Lower leg skin (tissue), 4 donors: ENCODE results near the gene ADAM29. TPM values are rescaled to one million over a fixed set of nuclear protein-coding genes. Genes with fewer than 3 reads are reported as not detected.

Experiments used
- DNase-seq, 2 donors: peaks; one replicate each; pipeline ENCODE4 v3.0.0-alpha.2; 2019; ENCODE audit warnings: low spot score in 2 of 2
- H3K4me3 ChIP-seq: fragments of 200-600 bp; sonication (generic); 2 replicates; pipeline ENCODE4 v1.5.1; 2017; ENCODE audit warnings: mild to moderate bottlenecking, low read depth; ENCODE audit not compliant: poor library complexity, severe bottlenecking
- POLR2A ChIP-seq, 2 donors: fragments of 450-650 bp; IDR thresholded peaks; one replicate each; pipeline ENCODE4 v1.6.1; 2016 to 2017; ENCODE audit warnings: antibody characterized with exemption in 2 of 2, mild to moderate bottlenecking in 1 of 2, moderate library complexity in 1 of 2
- WGBS, 2 donors: methylation state at CpG; one replicate each; pipeline ENCODE4 v1.1.5; 2018; 5-methylcytosine and 5-hydroxymethylcytosine counted together
- intact Hi-C: fragments of 100-400 bp; cut with DNase I; formaldehyde crosslinking; loops from one replicate; pipeline ENCODE4 v1.15.0; 2023; ENCODE audit warnings: low total_unique reads
- total RNA-seq, 4 donors: library from RNA; depleted of rRNA; stranded (reverse); fragments of >200 nt; gene quantifications; one replicate each; pipeline ENCODE4 v1.1.0, GENCODE V29; 2016
- TF ChIP-seq, protein P1 (sequence below), 3 donors: fragments of 450-650 bp; IDR thresholded peaks; one replicate each; pipeline ENCODE4 v1.5.1; 2016; ENCODE audit warnings: antibody characterized with exemption in 3 of 3, mild to moderate bottlenecking in 3 of 3, moderate library complexity in 2 of 3

The ADAM29 gene
- total RNA-seq, 4 donors from 2014 or later, result not detected

DNA sequence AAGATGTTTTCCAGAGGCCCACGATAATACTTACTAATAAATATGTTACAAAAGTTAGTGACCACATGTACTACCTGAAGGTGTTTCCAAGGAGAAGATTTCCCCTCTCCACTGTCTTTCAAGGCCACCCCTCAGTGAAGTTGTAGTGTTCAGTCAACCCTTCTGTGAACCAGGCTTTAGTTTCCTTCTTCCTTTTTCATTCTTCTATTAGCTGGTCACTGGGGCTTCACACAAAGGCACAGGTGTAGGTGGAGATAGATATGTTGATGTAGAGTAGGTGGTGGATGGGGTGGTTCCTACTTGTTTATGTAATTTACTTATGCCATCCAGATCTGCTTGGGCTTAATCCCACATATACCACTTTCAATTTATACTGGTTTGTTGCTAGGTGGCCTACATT is 43.3 kb upstream of the ADAM29 start:
- no peak overlapping the region for H3K4me3 ChIP-seq
- TF ChIP-seq, protein P1, sequence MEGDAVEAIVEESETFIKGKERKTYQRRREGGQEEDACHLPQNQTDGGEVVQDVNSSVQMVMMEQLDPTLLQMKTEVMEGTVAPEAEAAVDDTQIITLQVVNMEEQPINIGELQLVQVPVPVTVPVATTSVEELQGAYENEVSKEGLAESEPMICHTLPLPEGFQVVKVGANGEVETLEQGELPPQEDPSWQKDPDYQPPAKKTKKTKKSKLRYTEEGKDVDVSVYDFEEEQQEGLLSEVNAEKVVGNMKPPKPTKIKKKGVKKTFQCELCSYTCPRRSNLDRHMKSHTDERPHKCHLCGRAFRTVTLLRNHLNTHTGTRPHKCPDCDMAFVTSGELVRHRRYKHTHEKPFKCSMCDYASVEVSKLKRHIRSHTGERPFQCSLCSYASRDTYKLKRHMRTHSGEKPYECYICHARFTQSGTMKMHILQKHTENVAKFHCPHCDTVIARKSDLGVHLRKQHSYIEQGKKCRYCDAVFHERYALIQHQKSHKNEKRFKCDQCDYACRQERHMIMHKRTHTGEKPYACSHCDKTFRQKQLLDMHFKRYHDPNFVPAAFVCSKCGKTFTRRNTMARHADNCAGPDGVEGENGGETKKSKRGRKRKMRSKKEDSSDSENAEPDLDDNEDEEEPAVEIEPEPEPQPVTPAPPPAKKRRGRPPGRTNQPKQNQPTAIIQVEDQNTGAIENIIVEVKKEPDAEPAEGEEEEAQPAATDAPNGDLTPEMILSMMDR (IDR thresholded peaks at IDR 0.05), result no peak
- no peak for TF ChIP-seq POLR2A (IDR thresholded peaks at IDR 0.05)
- no peak for DNase-seq
- intact Hi-C loops, result no loop called here
- WGBS, 2 donors, result 78 to 80% methylated on average over 1 of the region's 1 CpG

DNA sequence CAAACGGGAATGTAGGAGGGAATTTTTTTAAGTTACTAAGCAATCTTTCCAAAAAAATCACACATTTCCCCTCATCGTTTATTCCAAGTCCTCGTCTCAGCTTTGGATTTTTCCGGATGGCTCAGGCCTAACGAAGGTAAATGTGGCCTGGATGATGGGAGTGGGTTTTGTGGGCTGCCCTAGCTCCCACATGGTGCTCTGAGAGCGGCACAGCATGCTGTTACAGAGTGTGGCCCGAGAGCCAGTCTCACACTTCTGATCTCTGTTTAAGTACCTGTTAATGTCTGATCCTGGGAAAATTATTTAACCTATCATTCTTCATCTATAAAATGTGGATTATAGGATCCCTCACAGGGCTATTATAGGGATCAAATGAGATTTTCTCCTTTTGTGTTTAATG is 38.2 kb upstream of the ADAM29 start:
- DNase-seq, result no peak
- intact Hi-C loops, result no loop called here
- H3K4me3 ChIP-seq, result no peak overlapping the region
- WGBS, 2 donors, result 70% methylated on average over 7 of the region's 7 CpGs
- no peak for TF ChIP-seq POLR2A (IDR thresholded peaks at IDR 0.05)
- TF ChIP-seq, protein P1 (IDR thresholded peaks at IDR 0.05), result no peak

DNA sequence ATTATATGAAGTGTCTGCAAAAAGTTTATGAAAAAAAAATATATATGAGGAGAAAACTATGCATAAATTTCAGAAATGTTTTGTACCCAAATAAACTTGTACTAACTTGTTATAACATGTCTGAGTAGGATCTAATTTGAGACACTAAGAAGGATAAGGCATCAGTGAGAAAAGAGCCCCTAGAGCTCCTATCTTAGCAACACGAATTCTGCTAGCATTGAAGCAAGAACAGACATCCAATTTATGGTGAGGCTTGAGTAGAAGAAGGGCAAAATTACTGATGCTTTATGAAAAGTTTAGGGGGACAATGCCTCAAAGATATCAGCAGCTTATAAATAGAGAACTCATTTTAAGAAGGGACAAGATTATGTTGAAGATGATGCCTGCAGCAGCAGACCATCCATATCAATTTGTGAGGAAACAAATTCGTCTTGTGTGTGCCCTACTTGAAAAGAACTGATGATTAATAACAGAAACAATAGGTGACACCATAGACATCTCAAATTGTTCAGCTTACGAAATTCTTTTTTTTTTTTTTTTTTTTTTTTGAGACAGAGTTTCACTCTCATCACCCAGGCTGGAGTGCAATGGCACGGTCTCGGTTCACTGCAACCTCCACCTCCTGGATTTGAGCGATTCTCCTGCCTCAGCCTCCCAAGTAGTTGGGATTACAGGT is 35.7 kb upstream of the ADAM29 start:
- intact Hi-C loops, result no loop called here
- WGBS, 2 donors, result 78% methylated on average over 6 of the region's 6 CpGs
- no peak for DNase-seq
- no peak for TF ChIP-seq POLR2A (IDR thresholded peaks at IDR 0.05)
- TF ChIP-seq, protein P1 (IDR thresholded peaks at IDR 0.05), result no peak
- no peak overlapping the region for H3K4me3 ChIP-seq

DNA sequence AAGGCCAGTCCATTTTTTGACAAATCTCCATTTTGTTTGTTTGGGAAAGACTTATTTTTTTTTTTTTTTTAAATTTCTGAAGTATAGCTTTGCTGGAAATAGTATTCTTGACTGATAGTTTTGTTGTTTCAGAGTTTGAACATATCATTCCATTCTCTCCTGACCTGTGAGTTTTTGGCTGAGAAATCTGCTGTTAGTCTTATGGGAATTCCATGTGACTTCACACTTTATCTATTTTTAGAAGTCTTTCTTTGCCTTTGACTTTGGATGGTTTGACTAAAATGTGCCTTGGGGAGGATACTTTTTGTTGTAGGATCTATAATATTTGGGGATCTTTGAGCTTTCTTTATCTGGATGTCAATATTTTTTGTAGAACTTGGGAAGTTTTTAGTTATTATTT is 10.7 kb upstream of the ADAM29 start:
- no peak for TF ChIP-seq POLR2A (IDR thresholded peaks at IDR 0.05)
- TF ChIP-seq, protein P1 (IDR thresholded peaks at IDR 0.05), result no peak
- no peak for DNase-seq
- H3K4me3 ChIP-seq, result no peak overlapping the region
- intact Hi-C loops, result no loop called here

DNA sequence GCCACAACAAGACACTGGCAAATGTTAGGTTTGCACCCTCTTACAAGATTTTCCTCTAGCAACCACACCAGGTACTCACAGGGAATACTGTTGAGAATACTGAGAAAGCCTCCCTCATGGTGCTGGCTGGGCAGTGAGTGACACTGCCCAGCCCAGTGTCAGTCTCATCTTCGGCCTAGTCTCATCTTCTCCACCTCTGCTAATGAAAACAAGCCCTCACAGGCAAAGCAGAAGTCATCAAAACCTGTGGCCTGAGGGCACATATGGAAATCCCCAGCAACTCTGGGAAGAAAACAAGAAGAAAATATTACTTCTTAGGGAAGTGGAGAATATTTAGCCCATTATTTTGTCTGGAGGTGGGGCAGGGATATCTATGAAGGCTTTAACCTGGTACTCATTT is 7.9 kb upstream of the ADAM29 start:
- intact Hi-C loops, result no loop called here
- 24 to 44% methylated on average over 1 of the region's 1 CpG for WGBS, 2 donors
- TF ChIP-seq POLR2A (IDR thresholded peaks at IDR 0.05), result no peak
- TF ChIP-seq, protein P1 (IDR thresholded peaks at IDR 0.05), result no peak
- H3K4me3 ChIP-seq, result no peak overlapping the region
- DNase-seq, result no peak
